Vagina (tissue), 2 donors: ENCODE measurements around the gene KLHL22.

Experiments used
- CTCF ChIP-seq, 3 experiments: fragments of 450-650 bp in 2 of 3; fragments of 200-600 bp in 1 of 3; sonication (generic) in 1 of 3; IDR thresholded peaks; one replicate each; pipeline ENCODE4 v1.5.1; 2017 to 2019; ENCODE audit warnings: antibody characterized with exemption in 3 of 3, mild to moderate bottlenecking in 2 of 3, moderate library complexity in 2 of 3
- POLR2AphosphoS5 ChIP-seq, 2 donors: sonication (generic); formaldehyde crosslinking; IDR thresholded peaks; one replicate each; pipeline ENCODE4 v1.9.0; 2017; ENCODE audit warnings: antibody characterized with exemption in 2 of 2, mild to moderate bottlenecking in 2 of 2, low read depth in 1 of 2; ENCODE audit not compliant: insufficient read depth in 1 of 2

DNA sequence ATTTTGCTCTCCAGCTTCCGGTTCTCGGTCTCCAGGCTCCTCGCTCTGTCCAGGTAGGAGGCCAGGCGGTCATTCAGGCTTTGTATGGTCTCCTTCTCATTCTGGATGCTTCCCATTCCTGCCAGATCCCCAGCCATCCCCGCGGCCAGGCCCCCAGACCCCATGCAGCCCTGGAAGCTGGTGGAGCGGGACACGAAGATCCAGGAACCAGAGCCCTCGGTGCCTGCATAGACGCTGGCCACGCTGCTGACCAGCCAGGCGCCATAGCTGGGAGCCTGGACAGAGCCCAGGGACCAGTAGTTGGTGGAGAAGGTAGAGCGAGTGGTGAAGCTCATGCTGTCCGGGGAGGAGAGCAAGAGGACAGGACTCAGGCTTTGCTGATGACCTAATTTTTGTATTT lies 11.8 kb downstream of the KLHL22 start:
- TF ChIP-seq CTCF (IDR thresholded peaks at IDR 0.05) (no peak), POLR2AphosphoS5 (IDR thresholded peaks at IDR 0.05; ENCODE audit: insufficient read depth in 1 of 2, low read depth in 1 of 2) (no peak)
